Measurements from ENCODE around the gene C3.

GRCh38 chr19:6705931-6706632, 14.4 kb downstream of the C3 start:
- no peak for TF ChIP-seq CTCF (IDR thresholded peaks at IDR 0.05)
- no peak for TF ChIP-seq POLR2A (IDR thresholded peaks at IDR 0.05; ENCODE audit: low read depth)

All from esophagus muscularis mucosa (tissue), 3 donors.